NCI-H187 (cell line): ENCODE data around the gene TXNDC11.

ENCODE experiments used
- DNase-seq, 2 experiments: peaks; one replicate each; lab custom pipeline; 2025; lab: John Stamatoyannopoulos, UW

Gene TXNDC11

DNA sequence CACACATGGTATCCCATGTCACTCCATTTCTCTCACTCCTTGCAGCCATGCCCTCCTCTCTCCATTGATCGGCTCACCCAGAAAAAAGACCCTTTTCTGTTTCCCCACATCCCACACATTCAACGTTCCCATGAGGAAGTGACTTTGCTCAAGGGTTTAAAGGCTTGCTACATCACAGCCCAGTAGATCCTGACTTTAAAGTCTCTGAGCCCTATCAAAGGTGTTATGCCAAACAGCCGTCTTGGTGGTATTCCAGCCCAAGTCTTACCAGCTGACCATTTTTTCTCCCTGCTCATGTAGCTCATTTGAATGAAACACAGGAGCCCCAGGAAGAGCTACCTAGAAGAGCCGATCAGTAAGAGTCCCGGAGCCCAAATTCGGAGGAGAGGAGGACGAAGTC lies 7.4 kb upstream of the TXNDC11 start:
- no peak for DNase-seq

DNA sequence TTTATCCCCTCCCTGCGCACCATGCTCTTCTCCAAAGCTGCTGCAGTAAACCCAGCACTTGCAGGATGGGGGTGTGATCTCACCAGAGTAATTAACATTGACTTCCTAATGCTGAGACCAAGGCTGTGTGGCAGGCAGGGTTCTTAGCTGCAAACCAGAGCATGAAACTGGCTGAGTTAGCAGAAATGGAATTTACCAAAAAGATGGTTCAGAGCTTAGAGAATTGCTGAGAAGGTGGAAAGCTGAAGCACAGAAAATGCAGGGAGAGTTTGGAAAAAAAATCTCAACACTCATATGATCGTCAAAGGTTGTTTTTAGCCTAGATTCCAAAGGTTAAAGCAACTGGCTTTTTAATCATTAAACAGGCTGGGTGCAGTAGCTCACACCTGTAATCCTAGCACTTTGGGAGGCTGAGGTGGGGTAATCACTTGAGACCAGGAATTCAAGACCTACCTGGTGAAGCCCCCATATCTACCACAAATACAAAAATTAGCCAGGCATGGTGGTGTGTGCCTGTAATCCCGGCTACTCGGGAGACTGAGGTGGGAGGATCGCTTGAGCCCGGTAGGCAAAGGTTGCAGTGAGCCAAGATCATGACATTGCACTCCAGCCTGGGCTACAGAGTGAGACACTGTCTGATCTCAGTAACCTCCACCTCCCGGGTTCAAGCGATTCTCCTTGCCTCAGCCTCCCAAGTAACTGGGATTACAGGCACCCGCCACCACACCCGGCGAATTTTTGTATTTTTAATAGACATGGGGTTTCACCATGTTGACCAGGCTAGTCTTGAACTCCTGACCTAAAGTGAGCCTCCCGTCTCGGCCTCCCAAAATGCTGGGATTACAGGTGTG lies 6.0 kb upstream of the TXNDC11 start:
- DNase-seq = no peak

DNA sequence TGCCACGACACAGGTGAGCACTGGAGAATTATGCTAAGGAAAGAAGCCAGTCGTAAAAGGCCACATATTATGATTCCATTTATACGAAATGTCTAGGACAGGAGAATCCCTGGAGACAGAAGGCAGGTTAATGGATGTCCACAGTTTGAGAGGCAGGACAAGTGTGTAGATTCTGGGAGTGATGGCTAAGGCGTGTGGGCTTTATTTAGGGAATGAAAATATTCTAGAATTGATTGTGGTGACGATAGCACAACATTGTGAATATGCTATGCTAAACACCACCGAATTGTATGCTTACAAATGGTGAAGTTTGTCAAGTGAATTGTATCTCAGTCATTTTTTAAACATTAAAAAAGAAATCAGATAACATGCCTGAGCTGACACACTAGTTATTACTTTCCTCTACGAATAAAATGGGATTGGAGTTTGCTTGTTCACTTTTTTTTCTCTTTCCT lies 5.3 kb upstream of the TXNDC11 start:
- no peak for DNase-seq

DNA sequence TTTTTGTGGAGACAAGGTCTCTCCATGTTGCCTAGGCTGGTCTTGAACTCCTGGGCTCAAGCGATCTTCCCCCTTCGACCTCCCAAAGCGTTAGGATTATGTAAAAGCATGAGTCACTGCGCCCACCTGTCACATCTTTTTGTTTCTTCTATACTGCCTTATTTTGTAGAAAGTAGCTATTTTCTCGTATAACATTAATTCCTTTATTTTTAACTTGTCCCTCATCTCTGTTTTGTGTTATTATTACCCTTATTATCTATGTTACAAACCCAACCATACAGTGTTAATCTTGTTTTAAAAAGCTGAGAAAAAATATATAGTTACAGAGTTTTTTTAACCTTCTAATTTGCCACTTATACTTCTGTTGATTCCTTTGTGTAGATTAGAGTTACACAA lies 1.4 kb upstream of the TXNDC11 start:
- no peak for DNase-seq

DNA sequence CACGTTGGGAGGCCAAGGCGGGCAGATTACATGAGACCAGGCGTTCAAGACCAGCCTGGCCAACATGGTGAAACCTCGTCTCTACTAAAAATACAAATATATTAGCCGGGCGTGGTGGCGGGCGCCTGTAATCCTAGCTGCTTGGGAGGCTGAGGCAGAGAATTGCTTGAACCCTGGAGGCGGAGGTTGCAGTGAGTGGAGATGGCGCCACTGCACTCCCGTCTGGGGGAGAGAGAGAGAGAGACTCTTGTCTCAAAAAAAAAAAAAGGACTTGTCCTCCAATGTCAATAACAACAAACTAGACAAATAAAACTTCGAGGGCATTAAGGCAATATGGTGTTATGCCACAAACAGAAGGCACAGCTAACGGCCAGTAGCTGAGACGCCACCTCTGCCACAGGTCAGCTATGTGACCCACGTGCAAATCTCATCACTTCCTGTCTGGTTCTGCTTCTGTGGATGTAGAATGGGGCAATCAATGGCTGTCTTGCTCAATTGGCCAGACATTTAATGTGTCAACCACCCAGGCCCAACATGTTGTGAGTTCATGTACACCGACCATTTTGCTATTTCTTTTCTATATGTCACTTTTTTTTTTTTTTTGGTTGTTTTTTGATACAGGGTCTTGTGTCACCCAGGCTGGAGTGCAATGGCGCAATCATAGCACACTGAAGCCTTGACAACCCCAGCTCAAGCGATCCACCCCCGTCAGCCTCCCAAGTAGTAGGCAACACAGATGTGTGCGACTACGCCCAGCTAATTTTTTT lies 834 bp upstream of the TXNDC11 start:
- DNase-seq = no peak

DNA sequence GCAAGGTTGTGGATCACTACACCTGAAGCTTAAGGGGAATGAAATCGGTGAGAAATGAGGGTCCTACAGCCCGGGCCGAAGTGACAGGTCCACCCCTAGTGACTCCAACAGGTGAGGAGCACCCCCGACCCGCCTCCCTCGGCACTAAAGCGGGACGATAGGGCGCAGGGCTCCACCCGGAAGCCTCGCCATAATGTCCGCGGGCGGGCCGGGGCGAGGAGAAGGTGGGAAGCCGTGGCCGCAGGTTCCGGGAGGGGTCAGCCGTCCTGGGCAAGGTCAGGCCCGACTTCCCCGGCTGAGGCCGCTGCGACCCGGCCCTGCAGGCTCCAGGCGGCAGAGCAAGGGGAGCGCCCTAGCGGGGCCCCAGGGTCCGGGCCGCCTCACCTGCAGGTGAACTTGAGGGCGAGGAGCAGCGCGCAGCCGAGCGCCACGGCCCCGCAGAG lies 543 bp downstream of the TXNDC11 start:
- DNase-seq = no peak

DNA sequence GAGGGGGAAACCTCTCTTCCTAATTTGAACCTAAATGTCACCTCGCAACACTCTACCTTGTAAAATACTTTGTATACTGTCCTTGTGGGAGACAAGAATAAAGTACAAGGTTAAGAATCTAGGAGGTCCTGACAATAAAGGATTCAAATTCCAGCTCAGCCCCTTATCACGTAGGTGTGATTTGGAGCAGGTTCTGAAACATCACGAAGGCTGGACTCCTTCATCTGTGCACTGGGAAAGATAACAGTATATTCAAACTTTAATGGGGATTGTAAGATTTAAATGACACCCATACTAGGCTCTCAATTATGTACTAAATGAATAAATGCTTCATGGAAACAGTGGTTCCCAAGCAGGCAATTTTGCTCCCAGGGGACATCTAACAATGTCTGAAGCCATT lies 2.1 kb downstream of the TXNDC11 start:
- no peak for DNase-seq

DNA sequence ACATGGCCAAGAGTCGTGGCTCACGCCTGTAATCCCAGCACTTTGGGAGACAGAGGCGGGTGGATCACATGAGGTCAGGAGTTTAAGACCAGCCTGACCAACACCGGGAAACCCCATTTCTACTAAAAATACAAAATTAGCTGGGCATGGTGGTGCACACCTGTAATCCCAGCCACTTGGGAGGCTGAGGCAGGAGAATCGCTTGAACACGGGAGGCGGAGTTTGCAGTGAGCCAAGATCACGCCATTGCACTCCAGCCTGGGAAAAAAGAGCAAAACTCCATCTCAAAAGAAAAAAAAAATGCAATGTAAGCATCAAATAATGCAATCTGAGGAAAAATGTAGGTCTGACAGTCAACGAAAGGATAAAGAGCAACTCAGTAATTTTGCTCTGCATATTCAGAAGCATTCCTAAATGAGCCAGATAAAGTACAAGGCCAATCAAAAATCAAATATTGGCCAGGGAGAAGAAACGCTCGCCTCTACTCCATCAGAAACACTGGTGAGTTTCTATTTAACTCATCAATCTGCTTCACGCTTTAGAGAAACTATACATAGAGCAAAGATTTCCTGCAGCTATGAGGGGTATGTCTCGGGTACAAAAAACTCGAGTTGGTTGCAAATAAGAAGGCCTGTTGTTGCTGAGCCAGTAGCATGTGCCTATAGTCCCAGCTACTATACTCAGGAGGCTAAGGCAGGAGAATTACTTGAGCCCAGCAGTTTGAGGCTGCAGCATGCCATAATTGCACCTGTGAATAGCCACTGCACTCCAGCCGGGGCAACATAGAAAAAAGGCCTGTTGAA lies 3.7 kb downstream of the TXNDC11 start:
- no peak for DNase-seq

DNA sequence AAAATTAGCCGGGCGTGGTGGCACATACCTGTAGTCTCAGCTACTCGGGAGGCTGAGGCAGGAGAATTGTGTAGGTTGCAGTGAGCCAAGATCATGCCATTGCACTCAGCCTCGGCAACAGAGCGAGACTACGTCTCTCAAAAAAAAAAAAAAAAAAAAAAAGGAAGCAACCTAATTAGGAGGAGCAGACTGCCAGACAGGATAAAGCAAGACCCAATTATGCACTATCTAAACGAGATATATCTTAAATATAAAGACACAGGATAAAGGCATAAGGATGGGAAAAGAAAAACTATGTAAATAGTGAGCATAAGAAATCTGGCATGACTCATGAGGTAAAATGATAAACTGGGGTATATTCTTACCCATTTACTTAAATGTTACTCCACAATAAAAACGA lies 4.9 kb downstream of the TXNDC11 start:
- no peak for DNase-seq

DNA sequence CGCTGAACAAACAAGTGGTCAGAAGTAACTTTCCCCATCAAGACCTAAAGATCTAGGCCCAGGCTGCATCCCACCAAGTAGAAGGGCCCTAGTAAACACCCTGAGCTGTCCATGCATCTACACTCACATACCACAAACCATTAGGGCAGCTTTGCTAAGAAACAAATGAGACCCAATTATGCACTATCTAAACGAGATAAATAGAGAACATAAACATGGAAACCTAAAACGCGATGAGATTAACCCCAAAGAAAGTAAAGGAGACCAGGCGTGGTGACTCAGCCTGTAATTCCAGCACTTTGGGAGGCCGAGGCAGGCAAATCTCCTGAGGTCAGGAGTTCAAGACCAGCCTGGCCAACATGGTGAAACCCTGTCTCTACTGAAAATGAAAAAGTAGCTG lies 5.8 kb downstream of the TXNDC11 start:
- no peak for DNase-seq

DNA sequence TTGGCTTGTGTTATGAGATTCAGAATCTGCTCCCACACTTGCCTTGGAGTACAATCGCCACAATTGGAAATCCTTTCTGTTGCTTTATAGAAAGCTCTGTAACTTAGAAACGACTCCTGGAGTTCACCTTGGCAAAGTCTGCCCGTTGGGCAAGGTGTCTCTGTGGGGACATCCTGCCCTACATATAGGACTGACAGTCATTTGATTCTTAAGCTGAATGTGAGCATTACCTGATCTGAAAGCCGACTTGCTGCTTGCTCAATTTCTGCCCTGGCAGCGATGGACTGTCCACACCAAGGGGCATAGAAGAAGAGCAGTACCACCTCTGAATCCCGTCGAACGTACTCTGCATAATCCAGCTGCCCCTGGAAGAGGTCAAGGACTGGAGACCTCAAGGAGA lies 6.9 kb downstream of the TXNDC11 start:
- DNase-seq = no peak

DNA sequence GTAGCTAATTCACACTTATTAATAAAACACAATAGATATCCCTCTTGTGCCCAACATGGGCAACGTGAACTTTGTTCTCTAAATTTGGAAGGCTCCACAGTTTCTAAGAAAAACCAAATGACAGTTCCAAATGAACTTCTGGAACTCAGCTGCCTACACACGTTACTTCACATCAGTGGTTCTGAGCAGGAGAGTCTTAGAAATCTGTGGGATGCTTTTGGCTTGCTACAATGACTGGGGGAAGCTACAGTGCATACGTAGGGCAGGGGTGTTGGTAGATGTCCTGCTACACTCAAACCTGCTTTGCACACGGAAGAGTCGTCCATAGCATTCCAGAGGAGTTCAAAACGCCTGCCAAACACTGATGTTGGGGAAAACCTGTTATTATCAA lies 8.0 kb downstream of the TXNDC11 start:
- no peak for DNase-seq

DNA sequence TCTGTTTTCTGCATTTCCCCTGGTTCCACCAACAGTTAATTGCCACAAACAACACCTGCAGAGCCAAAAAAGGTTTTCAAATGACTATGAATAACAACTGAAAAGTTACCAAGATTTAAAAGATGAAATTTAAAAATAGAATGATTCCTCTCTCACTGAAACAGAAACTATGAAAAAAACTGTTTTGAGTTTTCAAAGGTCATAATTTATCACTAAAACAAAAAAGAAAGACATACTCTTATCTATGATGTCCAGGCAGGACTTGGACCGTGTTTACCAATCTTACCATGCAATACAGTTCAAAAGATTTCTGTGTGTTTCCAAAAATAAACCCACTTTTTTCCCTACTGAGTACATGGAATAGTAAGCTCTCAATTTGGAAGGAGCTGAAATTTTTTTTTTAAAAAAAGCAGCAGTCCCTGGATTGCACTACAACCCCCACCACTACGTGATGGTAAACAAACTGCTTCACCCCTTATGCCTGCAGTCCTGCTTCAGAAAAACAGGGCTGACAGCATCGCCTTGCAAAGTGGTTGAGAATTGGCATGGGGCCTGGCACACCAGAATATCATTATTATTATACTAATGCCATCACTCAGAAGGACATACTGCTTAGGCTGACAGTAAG lies 8.5 kb downstream of the TXNDC11 start:
- no peak for DNase-seq

DNA sequence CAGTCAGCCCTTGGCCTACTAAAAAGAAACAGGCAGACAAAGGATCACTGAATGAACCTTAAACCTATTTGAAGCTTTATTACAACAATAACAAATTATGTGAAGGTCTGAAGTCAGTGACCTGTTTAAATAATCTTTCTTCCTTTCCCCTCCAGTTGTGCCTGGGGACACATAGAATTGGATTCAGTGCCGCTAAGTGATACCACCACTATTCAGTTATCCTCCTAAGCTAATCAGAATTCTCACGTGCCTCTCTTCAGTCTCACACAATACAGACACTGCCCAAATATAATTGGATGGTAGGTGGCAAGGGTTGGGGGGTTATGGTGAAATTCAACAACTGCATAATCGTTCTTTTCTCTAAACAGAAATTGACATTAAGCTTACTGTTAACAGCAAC lies 11.4 kb downstream of the TXNDC11 start:
- no peak for DNase-seq

DNA sequence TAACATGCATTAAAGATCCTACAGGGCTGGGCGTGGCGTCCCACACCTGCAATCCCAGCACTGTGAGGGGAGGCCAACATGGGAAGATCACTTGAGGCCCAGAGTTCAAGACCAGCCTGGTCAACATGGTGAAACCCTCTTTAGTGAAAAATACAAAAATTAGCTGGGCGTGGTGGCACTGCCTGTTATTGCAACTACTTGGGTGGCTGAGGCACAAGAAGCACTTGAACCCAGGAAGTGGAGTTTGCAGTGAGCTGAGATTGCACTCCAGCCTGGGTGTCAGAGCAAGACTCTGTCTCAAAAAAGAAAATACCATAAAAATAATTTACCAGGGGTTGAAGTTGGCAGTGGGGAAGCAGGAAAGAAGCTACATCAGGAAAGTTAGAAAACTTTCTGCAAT lies 12.9 kb downstream of the TXNDC11 start:
- DNase-seq = no peak

DNA sequence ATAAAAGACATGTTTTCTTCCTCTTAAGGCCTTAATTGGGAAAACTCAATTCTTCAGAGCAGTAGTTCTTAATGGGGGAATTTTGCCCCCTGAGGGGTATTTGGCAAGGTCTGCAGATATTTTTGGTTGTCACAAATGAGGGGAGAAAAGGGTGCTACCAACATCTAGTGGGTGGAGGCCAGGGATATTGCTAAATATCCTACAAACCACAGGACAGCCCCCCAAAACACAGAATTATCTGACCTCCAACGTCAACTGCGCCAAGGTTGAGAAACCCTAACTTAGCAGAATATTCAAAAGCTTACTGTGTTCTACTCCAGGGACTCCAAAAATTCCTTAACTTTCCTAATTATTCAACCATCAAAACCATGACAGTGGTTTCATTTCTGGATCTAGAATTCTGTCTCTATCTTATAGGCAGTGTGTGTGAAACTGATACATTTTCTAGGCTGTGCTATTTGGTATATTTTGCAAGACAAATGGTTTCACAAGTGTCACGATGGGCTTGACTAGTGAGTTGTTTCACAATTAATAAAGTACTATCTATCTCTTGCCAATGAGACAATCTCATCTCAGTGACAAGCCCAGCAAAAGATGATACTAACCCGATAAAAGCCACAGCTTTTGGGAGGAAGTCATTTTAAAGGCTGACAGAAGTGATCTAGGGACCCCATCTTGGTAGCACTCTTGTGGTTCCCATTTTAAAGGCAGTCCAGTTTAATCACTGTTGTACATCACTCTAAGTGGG lies 14.7 kb downstream of the TXNDC11 start:
- no peak for DNase-seq

DNA sequence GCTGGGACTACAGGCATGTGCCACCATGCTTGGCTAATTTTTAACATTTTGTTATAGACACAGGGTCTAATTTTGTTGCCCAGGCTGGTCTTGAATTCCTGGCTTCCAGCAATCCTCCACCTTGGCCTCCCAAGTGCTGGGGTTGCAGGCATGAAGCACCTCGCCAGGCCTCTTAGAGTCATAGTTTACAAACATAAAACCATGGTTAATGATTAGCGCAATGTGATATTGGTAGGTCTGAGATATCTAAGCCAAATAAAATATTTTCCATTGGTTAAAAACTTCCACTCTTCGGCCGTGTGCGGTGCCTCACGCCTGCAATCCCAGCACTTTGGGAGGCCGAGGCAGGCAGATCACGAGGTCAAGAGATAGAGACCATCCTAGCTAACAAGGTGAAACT lies 16.6 kb downstream of the TXNDC11 start:
- no peak for DNase-seq

DNA sequence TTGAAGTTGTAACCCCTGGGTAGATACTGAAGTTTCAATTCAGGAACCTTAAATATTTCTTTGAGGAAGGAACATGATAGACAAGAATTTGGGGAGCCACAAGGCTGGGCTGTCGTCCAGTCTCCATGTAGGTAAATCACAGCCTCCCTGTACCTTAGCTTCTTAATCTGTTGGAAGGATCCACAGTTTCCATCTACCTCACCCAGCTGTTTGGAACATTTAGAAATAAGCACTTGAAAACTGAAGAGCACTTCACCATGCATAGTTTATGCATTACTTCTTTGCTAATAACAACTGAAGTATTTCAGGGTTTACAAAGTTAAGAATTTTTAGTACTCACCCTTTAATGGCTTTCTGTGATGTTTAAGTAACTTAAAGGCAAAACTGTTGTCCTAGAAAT lies 17.2 kb downstream of the TXNDC11 start:
- DNase-seq = peak in 1 of 2 experiments; percentile 15

DNA sequence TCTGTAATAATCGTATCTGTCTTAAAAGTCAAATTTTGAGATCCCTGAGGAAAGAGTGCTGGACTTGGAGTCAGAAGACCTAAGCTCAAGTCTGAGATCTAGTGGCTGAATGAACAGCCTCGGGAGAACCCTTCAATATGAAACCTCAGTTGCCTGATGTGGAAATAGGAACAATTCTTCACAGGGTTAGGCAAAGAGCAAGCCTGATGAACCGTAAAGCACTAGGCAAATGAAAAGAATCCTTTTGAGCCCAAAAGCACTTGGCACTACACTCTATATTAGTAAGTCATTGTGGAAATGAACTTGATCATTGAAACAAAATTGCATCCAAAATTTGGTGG lies 20.2 kb downstream of the TXNDC11 start:
- DNase-seq = no peak

DNA sequence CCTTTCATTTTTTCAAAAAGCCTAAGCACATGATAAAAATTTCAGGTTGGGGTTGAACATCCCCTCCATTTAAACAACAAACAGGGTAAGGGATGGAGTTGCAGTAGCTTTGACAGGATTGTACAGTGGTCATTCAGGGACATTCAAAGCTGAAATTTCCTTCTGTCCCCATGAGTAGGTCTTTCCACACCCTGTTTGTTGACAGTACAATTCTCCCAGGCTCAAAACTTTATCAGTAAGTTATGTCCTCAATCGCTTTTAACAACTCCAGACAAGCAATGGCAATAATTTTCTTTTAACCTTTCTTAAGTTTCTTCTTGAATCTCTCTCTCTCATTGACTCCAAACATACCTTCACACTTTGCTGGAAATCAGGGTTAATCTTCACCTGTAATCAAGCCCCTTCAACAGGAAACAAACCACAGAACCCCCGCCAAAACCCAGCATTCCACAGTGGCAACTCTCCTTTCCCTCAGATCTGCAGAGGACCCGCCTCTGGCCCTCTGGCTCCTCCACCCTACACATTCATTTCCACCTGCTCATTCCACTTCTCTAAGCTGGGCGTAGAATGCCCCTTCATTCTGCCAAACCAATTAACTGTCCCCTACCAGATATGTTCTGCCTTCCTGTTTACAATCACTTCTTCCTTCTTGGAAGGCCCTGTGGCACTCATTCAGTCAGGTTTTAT lies 20.7 kb downstream of the TXNDC11 start:
- no peak for DNase-seq

DNA sequence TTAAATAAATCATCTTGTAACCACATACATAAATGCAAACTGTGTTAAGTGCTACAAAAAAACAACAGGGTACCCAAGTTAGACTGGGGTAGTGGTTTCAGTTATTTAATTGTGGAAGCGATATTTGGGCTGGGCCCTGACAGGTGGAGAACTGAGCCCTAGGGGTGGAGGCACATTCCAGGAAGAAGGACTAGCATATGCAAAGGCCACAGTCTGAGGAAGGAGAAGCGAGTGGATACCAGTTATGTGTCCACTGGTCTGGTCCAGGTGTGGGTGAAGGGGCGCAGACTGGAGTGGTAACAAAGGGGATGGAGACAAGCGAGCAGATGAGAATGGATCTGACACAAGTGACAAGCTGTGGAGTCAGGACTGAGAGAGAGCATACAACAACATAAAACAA lies 22.9 kb downstream of the TXNDC11 start:
- DNase-seq = no peak
